MCF 10A (cell line): ENCODE measurements around the gene LCN9. TPM values are rescaled to one million over a fixed set of nuclear protein-coding genes. Genes with fewer than 3 reads are reported as not detected.

Source experiments
- BruUV-seq: library from RNA; stranded (reverse); fragments of 400-500 nt; replicated peaks from 2 replicates; lab custom pipeline; 2021; lab: Mats Ljungman, UMichigan
- CTCF ChIA-PET: fragments of 300-600 bp; sonication (Branson Sonifier 250); formaldehyde crosslinking; extraction: SDS; loops from one replicate; lab custom pipeline; 2021; ENCODE audit warnings: antibody characterized with exemption, inconsistent platforms; lab: Yijun Ruan, JAX
- POLR2A ChIA-PET: fragments of 300-600, 350-650 bp; sonication (Branson Sonifier 250); formaldehyde crosslinking; extraction: SDS; loops from one replicate; lab custom pipeline; 2020; ENCODE audit warnings: antibody characterized with exemption, inconsistent platforms; lab: Yijun Ruan, JAX
- DNase-seq: peaks from one replicate; pipeline ENCODE4 v3.0.0-alpha.2; 2018; ENCODE audit not compliant: unreplicated experiment
- H3K27ac Mint-ChIP-seq: one replicate; pipeline ENCODE4 v1.8.0; 2022; ENCODE audit warnings: mild to moderate bottlenecking, low read depth, mixed read lengths; ENCODE audit not compliant: unreplicated experiment
- H3K27me3 Mint-ChIP-seq: one replicate; pipeline ENCODE4 v1.8.0; 2022; ENCODE audit warnings: mixed read lengths; ENCODE audit not compliant: insufficient read depth, unreplicated experiment
- H3K36me3 Mint-ChIP-seq: one replicate; pipeline ENCODE4 v1.8.0; 2022; ENCODE audit warnings: mild to moderate bottlenecking, moderate library complexity, mixed read lengths; ENCODE audit not compliant: insufficient read depth, unreplicated experiment
- H3K4me1 Mint-ChIP-seq: one replicate; pipeline ENCODE4 v1.8.0; 2022; ENCODE audit warnings: mixed read lengths; ENCODE audit not compliant: insufficient read depth, unreplicated experiment
- H3K4me3 Mint-ChIP-seq: one replicate; pipeline ENCODE4 v1.8.0; 2022; ENCODE audit warnings: mild to moderate bottlenecking, moderate library complexity, mixed read lengths; ENCODE audit not compliant: unreplicated experiment
- H3K9me3 Mint-ChIP-seq: one replicate; pipeline ENCODE4 v1.8.0; 2022; ENCODE audit warnings: mixed read lengths; ENCODE audit not compliant: unreplicated experiment
- CTCF ChIP-seq: fragments of 200-600 bp; IDR thresholded peaks from one replicate; pipeline ENCODE4 v1.8.0; 2022; ENCODE audit warnings: antibody characterized with exemption, mild to moderate bottlenecking; ENCODE audit not compliant: unreplicated experiment
- intact Hi-C: fragments of 100-400 bp; cut with micrococcal nuclease; formaldehyde crosslinking; loops from 2 replicates; pipeline ENCODE4 v1.14.1; 2022
- total RNA-seq: library from RNA; stranded (reverse); gene quantifications from 2 replicates; pipeline ENCODE4 v1.2.3, GENCODE V29; 2022

LCN9 gene
- total RNA-seq, 1 experiment from 2014 or later, result not detected

GRCh38 chr9:135673941-135674340 is 10.8 kb downstream of the LCN9 start:
- intact Hi-C loops, result no loop called here
- H3K27me3 Mint-ChIP-seq, result peaks cover 19% of the 10 kb centered on the region
- no peaks in the 10 kb centered on the region for H3K4me1 Mint-ChIP-seq
- H3K36me3 Mint-ChIP-seq, result no peaks in the 10 kb centered on the region
- no peak for DNase-seq
- no TSS peak for BruUV-seq
- H3K9me3 Mint-ChIP-seq, result no peaks in the 10 kb centered on the region
- POLR2A ChIA-PET, result no interaction called here
- no peak overlapping the region for H3K27ac Mint-ChIP-seq
- no peak overlapping the region for H3K4me3 Mint-ChIP-seq
- TF ChIP-seq CTCF, result no peak
- CTCF ChIA-PET, result no interaction called here

GRCh38 chr9:135674977-135675376 is 11.9 kb downstream of the LCN9 start:
- Mint-ChIP-seq H3K9me3 (no peaks in the 10 kb centered on the region), H3K36me3 (no peaks in the 10 kb centered on the region), H3K4me1 (peaks cover 2% of the 10 kb centered on the region), H3K27me3 (peaks cover 19% of the 10 kb centered on the region), H3K27ac (no peak overlapping the region), H3K4me3 (no peak overlapping the region)
- no peak for DNase-seq
- intact Hi-C loops, result no loop called here
- ChIA-PET CTCF (no interaction called here), POLR2A (no interaction called here)
- BruUV-seq, result no TSS peak
- no peak for TF ChIP-seq CTCF

- Mint-ChIP-seq H3K9me3 (no peaks in the 10 kb centered on the region), H3K36me3 (no peaks in the 10 kb centered on the region), H3K4me1 (peaks cover 4% of the 10 kb centered on the region), H3K27me3 (peaks cover 19% of the 10 kb centered on the region), H3K27ac (no peak overlapping the region), H3K4me3 (no peak overlapping the region)
- no peak for DNase-seq
- no TSS peak for BruUV-seq
- intact Hi-C loops, result no loop called here
- POLR2A ChIA-PET, result no interaction called here
- TF ChIP-seq CTCF, result no peak
- CTCF ChIA-PET, result interaction anchor here (0.6 kb wide), 1 partner anchor 9 kb away, joined by 3 read pairs; no protein-coding TSS in a partner anchor
Measured at GRCh38 chr9:135676891-135677290, 13.8 kb downstream of the LCN9 start.

GRCh38 chr9:135677641-135678168 is 14.6 kb downstream of the LCN9 start:
- H3K27me3 Mint-ChIP-seq, result peaks cover 19% of the 10 kb centered on the region
- ChIA-PET CTCF (no interaction called here), POLR2A (no interaction called here)
- no TSS peak for BruUV-seq
- no peak for DNase-seq
- no peaks in the 10 kb centered on the region for H3K9me3 Mint-ChIP-seq
- no peaks in the 10 kb centered on the region for H3K36me3 Mint-ChIP-seq
- TF ChIP-seq CTCF, result no peak
- no peak overlapping the region for H3K27ac Mint-ChIP-seq
- peaks cover 4% of the 10 kb centered on the region for H3K4me1 Mint-ChIP-seq
- intact Hi-C loops, result no loop called here
- no peak overlapping the region for H3K4me3 Mint-ChIP-seq
